GM19455 (cell line): Measurements from ENCODE around the gene XIRP2.
"Not testable (repeated sequence)": the region's sequence is repeated elsewhere in the genome, so short reads cannot be mapped to it uniquely, and the experiment has no call there.

Experiments used
- ATAC-seq: cut with Tn5 transposase; IDR thresholded peaks from one replicate; pipeline ENCODE4 v1.9.1; 2021; ENCODE audit not compliant: unreplicated experiment

XIRP2 gene

GRCh38 chr2:167048829-167049228 lies 160.5 kb downstream of the XIRP2 start:
- ATAC-seq, result no peak

- no peak for ATAC-seq
These were observed 161.4 kb downstream of the XIRP2 start for GRCh38 chr2:167049659-167050058.

- ATAC-seq, result no peak
These were observed 164.5 kb downstream of the XIRP2 start for GRCh38 chr2:167052825-167053224.

GRCh38 chr2:167054881-167055280 lies 166.6 kb downstream of the XIRP2 start:
- ATAC-seq, result no peak

GRCh38 chr2:167057446-167057845 lies 169.2 kb downstream of the XIRP2 start:
- ATAC-seq, result no peak

- ATAC-seq, result no peak
These were observed 170.9 kb downstream of the XIRP2 start for GRCh38 chr2:167059173-167059572.

- ATAC-seq, result no peak
These were observed 181.6 kb downstream of the XIRP2 start for GRCh38 chr2:167069855-167070254.

- ATAC-seq, result not testable (repeated sequence)
These were observed 187.4 kb downstream of the XIRP2 start for GRCh38 chr2:167075708-167076107.

- not testable (repeated sequence) for ATAC-seq
These were observed 210.7 kb downstream of the XIRP2 start for GRCh38 chr2:167098931-167099330.

GRCh38 chr2:167100506-167100905 lies 212.2 kb downstream of the XIRP2 start:
- no peak for ATAC-seq

GRCh38 chr2:167103028-167103756 lies 214.9 kb downstream of the XIRP2 start:
- ATAC-seq, result no peak

GRCh38 chr2:167103757-167104133 lies 215.5 kb downstream of the XIRP2 start:
- ATAC-seq, result no peak

GRCh38 chr2:167104691-167105090 lies 216.4 kb downstream of the XIRP2 start:
- no peak for ATAC-seq

GRCh38 chr2:167109682-167110081 lies 221.4 kb downstream of the XIRP2 start:
- ATAC-seq, result not testable (repeated sequence)

GRCh38 chr2:167110345-167110744 lies 222.1 kb downstream of the XIRP2 start:
- no peak for ATAC-seq

GRCh38 chr2:167114018-167114417 lies 225.7 kb downstream of the XIRP2 start:
- no peak for ATAC-seq

- no peak for ATAC-seq
These were observed 227.3 kb downstream of the XIRP2 start for GRCh38 chr2:167115541-167115940.

- no peak for ATAC-seq
These were observed 234.1 kb downstream of the XIRP2 start for GRCh38 chr2:167122389-167122788.

GRCh38 chr2:167126165-167126564 lies 237.9 kb downstream of the XIRP2 start:
- ATAC-seq, result no peak

- no peak for ATAC-seq
These were observed 238.9 kb downstream of the XIRP2 start for GRCh38 chr2:167127135-167127534.

GRCh38 chr2:167128130-167128529 lies 239.8 kb downstream of the XIRP2 start:
- no peak for ATAC-seq

- no peak for ATAC-seq
These were observed 243.8 kb downstream of the XIRP2 start for GRCh38 chr2:167132066-167132465.

- no peak for ATAC-seq
These were observed 244.8 kb downstream of the XIRP2 start for GRCh38 chr2:167132906-167133555.
